WTC11 (cell line): Measurements from ENCODE around the gene GABARAPL2. TPM values are rescaled to one million over a fixed set of nuclear protein-coding genes. Genes with fewer than 3 reads are reported as not detected.

ENCODE experiments used
- ATAC-seq: fragments of 200-7000 bp; cut with Tn5 transposase; 2 replicates; pipeline ENCODE4 v1.10.0; 2021; ENCODE audit warnings: mild to moderate bottlenecking, moderate library complexity
- CTCF ChIA-PET: fragments of 300-600 bp; sonication (Branson Sonifier 250); formaldehyde crosslinking; loops from one replicate; lab custom pipeline; 2021; ENCODE audit warnings: antibody characterized with exemption; lab: Charles Lee
- POLR2A ChIA-PET: fragments of 350-600 bp; sonication (Branson Sonifier 250); formaldehyde crosslinking; loops from one replicate; lab custom pipeline; 2021; ENCODE audit warnings: antibody characterized with exemption; lab: Charles Lee
- DNase-seq: peaks from one replicate; pipeline ENCODE4 v3.0.0; 2021; ENCODE audit warnings: low spot score
- H3K27ac Mint-ChIP-seq: 2 replicates; pipeline ENCODE4 v1.8.0; 2021; ENCODE audit warnings: mixed read lengths
- H3K27me3 Mint-ChIP-seq: 2 replicates; pipeline ENCODE4 v1.8.0; 2021; ENCODE audit warnings: low read depth, mild to moderate bottlenecking, moderate library complexity, mixed read lengths
- H3K36me3 Mint-ChIP-seq: 2 replicates; pipeline ENCODE4 v1.8.0; 2021; ENCODE audit warnings: mixed read lengths
- H3K4me1 Mint-ChIP-seq: 2 replicates; pipeline ENCODE4 v1.8.0; 2022; ENCODE audit warnings: mixed read lengths
- H3K4me3 Mint-ChIP-seq: 2 replicates; pipeline ENCODE4 v1.8.0; 2021; ENCODE audit warnings: mild to moderate bottlenecking, moderate library complexity, mixed read lengths
- H3K9me3 Mint-ChIP-seq: 2 replicates; pipeline ENCODE4 v1.8.0; 2021; ENCODE audit warnings: mixed read lengths
- CBFB ChIP-seq: sonication (generic); formaldehyde crosslinking; IDR thresholded peaks from 2 replicates; pipeline ENCODE4 v1.8.1; 2022; ENCODE audit warnings: mild to moderate bottlenecking, low read depth, missing genetic modification reagents
- CREM ChIP-seq: sonication (generic); formaldehyde crosslinking; IDR thresholded peaks from 2 replicates; pipeline ENCODE4 v1.8.1; 2022; ENCODE audit warnings: mild to moderate bottlenecking, missing genetic modification reagents, moderate library complexity
- GTF2I ChIP-seq: fragments of 250-450 bp; sonication (Bioruptor Pico); conservative IDR thresholded peaks from 2 replicates; pipeline ENCODE4 v1.4.0; 2021; ENCODE audit warnings: mild to moderate bottlenecking
- HMGA2 ChIP-seq: fragments of 250-450 bp; sonication (Bioruptor Pico); IDR thresholded peaks from 2 replicates; pipeline ENCODE4 v1.4.0; 2021; ENCODE audit warnings: mild to moderate bottlenecking, moderate library complexity
- HMGXB4 ChIP-seq: sonication (generic); formaldehyde crosslinking; IDR thresholded peaks from 2 replicates; pipeline ENCODE4 v1.8.1; 2023; ENCODE audit warnings: mild to moderate bottlenecking, moderate library complexity, missing genetic modification reagents
- JAZF1 ChIP-seq: fragments of 250-450 bp; sonication (Bioruptor Pico); IDR thresholded peaks from 2 replicates; pipeline ENCODE4 v1.9.0; 2021; ENCODE audit warnings: moderate library complexity, mild to moderate bottlenecking, inconsistent platforms
- NFATC4 ChIP-seq: fragments of 250-450 bp; sonication (Bioruptor Pico); IDR thresholded peaks from 2 replicates; pipeline ENCODE4 v1.9.0; 2021; ENCODE audit warnings: mild to moderate bottlenecking
- NR2C2 ChIP-seq: sonication (generic); formaldehyde crosslinking; IDR thresholded peaks from 2 replicates; pipeline ENCODE4 v1.8.0; 2022; ENCODE audit warnings: mild to moderate bottlenecking, missing genetic modification reagents
- PRDM15 ChIP-seq: sonication (generic); formaldehyde crosslinking; IDR thresholded peaks from 2 replicates; pipeline ENCODE4 v1.8.0; 2022; ENCODE audit warnings: missing genetic modification reagents
- PRRX2 ChIP-seq: fragments of 250-450 bp; sonication (Bioruptor Pico); IDR thresholded peaks from 2 replicates; pipeline ENCODE4 v1.8.0; 2021; ENCODE audit warnings: mild to moderate bottlenecking
- RELA ChIP-seq: sonication (generic); formaldehyde crosslinking; IDR thresholded peaks from 2 replicates; pipeline ENCODE4 v1.8.1; 2022; ENCODE audit warnings: missing genetic modification reagents, mild to moderate bottlenecking, borderline replicate concordance
- STAT6 ChIP-seq: sonication (generic); formaldehyde crosslinking; conservative IDR thresholded peaks from 2 replicates; pipeline ENCODE4 v1.8.1; 2023; ENCODE audit warnings: mild to moderate bottlenecking, low read depth, missing genetic modification reagents, moderate library complexity
- TEAD4 ChIP-seq: sonication (generic); formaldehyde crosslinking; IDR thresholded peaks from 2 replicates; pipeline ENCODE4 v1.8.0; 2022; ENCODE audit warnings: mild to moderate bottlenecking, missing genetic modification reagents
- ZBTB43 ChIP-seq: sonication (generic); formaldehyde crosslinking; IDR thresholded peaks from 2 replicates; pipeline ENCODE4 v1.8.1; 2023; ENCODE audit warnings: mild to moderate bottlenecking, missing genetic modification reagents
- ZNF121 ChIP-seq: sonication (generic); formaldehyde crosslinking; IDR thresholded peaks from 2 replicates; pipeline ENCODE4 v1.8.0; 2023; ENCODE audit warnings: missing genetic modification reagents
- ZNF138 ChIP-seq: sonication (generic); formaldehyde crosslinking; conservative IDR thresholded peaks from 2 replicates; pipeline ENCODE4 v1.8.1; 2022; ENCODE audit warnings: mild to moderate bottlenecking, moderate library complexity, missing genetic modification reagents
- ZNF219 ChIP-seq: sonication (generic); formaldehyde crosslinking; IDR thresholded peaks from 2 replicates; pipeline ENCODE4 v1.8.0; 2023; ENCODE audit warnings: missing genetic modification reagents, mild to moderate bottlenecking, borderline replicate concordance
- total RNA-seq: library from RNA; stranded (reverse); gene quantifications from 3 replicates; pipeline ENCODE4 v1.2.3, GENCODE V29; 2021
- TF ChIP-seq, protein P1 (sequence below): sonication (generic); formaldehyde crosslinking; IDR thresholded peaks from 2 replicates; pipeline ENCODE4 v1.8.1; 2023; ENCODE audit warnings: mild to moderate bottlenecking, missing genetic modification reagents, moderate library complexity
- TF ChIP-seq, protein P2 (sequence below): fragments of 250-450 bp; sonication (Bioruptor Pico); IDR thresholded peaks from 2 replicates; pipeline ENCODE4 v1.9.0; 2021; ENCODE audit warnings: mild to moderate bottlenecking

GABARAPL2 gene
- total RNA-seq, 1 experiment from 2014 or later: 60.8 TPM

DNA sequence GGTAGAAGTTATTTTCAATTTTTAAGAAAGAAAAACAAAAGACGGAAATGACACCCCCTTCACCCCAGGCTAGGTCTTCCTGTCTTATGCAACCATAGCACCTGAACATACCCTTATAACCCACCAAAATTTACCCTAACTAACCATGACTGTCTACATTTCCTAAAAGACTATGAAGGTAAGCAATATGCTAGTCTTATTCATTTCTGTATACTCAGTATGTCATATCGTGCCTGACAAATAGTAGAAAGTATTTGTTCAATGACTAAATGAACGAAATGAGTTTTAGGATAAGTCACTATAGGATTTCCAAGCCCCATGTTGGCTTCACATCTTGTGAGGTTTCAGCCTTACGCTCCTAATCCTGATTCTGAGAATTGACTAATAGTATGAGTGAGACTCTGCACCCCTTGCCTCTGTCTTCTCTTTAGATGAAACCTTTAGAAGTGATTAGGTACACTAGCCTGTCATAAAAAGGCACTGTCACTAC, 50.4 kb downstream of the GABARAPL2 start:
- CTCF ChIA-PET: no interaction called here
- ATAC-seq (no peak), DNase-seq (no peak)
- H3K27me3 Mint-ChIP-seq: no peaks in the 10 kb centered on the region
- H3K4me3 Mint-ChIP-seq: no peak overlapping the region
- peaks cover 67% of the 10 kb centered on the region for H3K36me3 Mint-ChIP-seq
- TF ChIP-seq PRRX2 (CRISPR knock-in tag) (no peak), ZNF138 (no peak), JAZF1 (no peak), CREM (no peak), ZNF219 (CRISPR knock-in tag) (no peak), PRDM15 (CRISPR knock-in tag) (no peak), NFATC4 (no peak), GTF2I (no peak), NR2C2 (no peak), ZBTB43 (no peak), TEAD4 (CRISPR knock-in tag) (no peak), RELA (no peak), CBFB (CRISPR knock-in tag) (no peak), HMGA2 (CRISPR knock-in tag) (no peak), ZNF121 (CRISPR knock-in tag) (no peak), HMGXB4 (no peak), STAT6 (CRISPR knock-in tag) (no peak)
- TF ChIP-seq, protein P1, sequence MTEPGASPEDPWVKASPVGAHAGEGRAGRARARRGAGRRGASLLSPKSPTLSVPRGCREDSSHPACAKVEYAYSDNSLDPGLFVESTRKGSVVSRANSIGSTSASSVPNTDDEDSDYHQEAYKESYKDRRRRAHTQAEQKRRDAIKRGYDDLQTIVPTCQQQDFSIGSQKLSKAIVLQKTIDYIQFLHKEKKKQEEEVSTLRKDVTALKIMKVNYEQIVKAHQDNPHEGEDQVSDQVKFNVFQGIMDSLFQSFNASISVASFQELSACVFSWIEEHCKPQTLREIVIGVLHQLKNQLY (CRISPR knock-in tag): no peak
- TF ChIP-seq, protein P2, sequence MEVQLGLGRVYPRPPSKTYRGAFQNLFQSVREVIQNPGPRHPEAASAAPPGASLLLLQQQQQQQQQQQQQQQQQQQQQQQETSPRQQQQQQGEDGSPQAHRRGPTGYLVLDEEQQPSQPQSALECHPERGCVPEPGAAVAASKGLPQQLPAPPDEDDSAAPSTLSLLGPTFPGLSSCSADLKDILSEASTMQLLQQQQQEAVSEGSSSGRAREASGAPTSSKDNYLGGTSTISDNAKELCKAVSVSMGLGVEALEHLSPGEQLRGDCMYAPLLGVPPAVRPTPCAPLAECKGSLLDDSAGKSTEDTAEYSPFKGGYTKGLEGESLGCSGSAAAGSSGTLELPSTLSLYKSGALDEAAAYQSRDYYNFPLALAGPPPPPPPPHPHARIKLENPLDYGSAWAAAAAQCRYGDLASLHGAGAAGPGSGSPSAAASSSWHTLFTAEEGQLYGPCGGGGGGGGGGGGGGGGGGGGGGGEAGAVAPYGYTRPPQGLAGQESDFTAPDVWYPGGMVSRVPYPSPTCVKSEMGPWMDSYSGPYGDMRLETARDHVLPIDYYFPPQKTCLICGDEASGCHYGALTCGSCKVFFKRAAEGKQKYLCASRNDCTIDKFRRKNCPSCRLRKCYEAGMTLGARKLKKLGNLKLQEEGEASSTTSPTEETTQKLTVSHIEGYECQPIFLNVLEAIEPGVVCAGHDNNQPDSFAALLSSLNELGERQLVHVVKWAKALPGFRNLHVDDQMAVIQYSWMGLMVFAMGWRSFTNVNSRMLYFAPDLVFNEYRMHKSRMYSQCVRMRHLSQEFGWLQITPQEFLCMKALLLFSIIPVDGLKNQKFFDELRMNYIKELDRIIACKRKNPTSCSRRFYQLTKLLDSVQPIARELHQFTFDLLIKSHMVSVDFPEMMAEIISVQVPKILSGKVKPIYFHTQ: no peak
- no peak overlapping the region for H3K27ac Mint-ChIP-seq
- no peaks in the 10 kb centered on the region for H3K9me3 Mint-ChIP-seq
- peaks cover 7% of the 10 kb centered on the region for H3K4me1 Mint-ChIP-seq
- POLR2A ChIA-PET: no interaction called here
